Loucy (cell line): ENCODE results near the gene CHRNA1.

Experiments used
- CTCF ChIP-seq: fragments of 200-600 bp; sonication (generic); conservative IDR thresholded peaks from 2 replicates; pipeline ENCODE4 v1.5.1; 2014; ENCODE audit warnings: mild to moderate bottlenecking, antibody characterized with exemption, low read length
- EZH2phosphoT487 ChIP-seq: fragments of 200-600 bp; IDR thresholded peaks from 2 replicates; pipeline ENCODE4 v1.6.1; 2018; ENCODE audit warnings: antibody characterized with exemption, mild to moderate bottlenecking, moderate library complexity, borderline replicate concordance

GRCh38 chr2:174745142-174745541, 19.1 kb downstream of the CHRNA1 start:
- TF ChIP-seq CTCF = no peak
- TF ChIP-seq EZH2phosphoT487 = no peak
